Measurements from ENCODE around the gene IFIT1B. TPM values are rescaled to one million over a fixed set of nuclear protein-coding genes. Genes with fewer than 3 reads are reported as not detected.

The IFIT1B gene
- total and polyA plus RNA-seq, 2 of the 8 experiments (the other 6 are each of a cell fraction or from before 2014, with no cell fraction given) = not detected

DNA sequence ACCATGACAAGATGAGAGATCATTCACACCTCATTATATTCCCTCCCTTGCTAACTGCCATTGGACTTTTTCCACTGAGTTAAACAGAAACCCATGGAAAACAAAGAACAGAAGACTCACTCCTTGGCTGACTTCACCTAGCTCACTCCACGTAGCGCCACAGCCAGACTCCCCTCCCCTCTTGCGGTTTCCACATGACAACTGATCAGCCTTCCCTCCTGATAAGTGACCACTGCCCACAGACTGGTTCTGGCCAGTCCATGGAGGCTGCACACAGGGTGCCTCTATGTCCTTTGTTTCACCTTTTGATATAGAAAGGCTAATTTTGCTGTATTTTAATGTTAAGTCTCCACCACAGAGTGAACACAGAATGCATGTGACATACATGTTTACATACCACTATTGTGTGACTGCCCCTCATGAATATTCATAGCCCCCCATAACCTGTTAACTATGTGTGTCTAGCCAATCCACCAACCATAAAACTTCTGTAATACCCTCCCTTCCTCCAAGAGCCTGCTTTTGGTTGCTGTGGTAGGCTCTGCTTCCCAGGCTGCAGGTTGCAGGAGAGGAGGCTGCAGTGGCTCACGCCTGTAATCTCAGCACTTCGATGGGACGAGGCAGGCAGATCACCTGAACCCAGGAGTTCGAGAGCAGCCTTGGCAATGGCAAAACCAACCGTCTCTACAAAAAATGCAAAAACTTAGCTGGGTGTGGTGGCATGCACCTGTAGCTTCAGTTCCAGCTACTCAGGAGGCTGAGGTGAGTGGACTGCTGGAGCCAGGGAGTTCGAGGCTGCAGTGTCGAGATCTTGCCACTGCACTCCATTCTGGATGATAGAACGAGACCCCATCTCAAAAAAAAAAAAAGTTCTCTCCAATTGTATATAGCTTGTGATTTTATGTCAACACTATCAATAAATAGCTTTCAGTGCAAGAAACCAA, 26.5 kb downstream of the IFIT1B start:
- POLR2A ChIA-PET (ENCODE audit: partially characterized antibody) = no interaction called here
- Histone ChIP-seq H3K27me3 (replicated peaks in 1 of 4; ENCODE audit: control insufficient read depth in 3 of 4, extremely low read depth in 1 of 4, insufficient read depth in 3 of 4, low read length in 3 of 4) (no peaks in the 10 kb centered on the region), H2BK120ac (replicated peaks; ENCODE audit: low read depth, low read length) (no peak overlapping the region), H3K79me1 (ENCODE audit: low read depth, low read length) (no peaks in the 10 kb centered on the region), H3K27ac (ENCODE audit: low read depth, low read length) (no peak overlapping the region), H2AK5ac (ENCODE audit: low read depth, low read length) (no peak overlapping the region), H4K91ac (replicated peaks; ENCODE audit: insufficient read length, low read length) (no peak overlapping the region), H2AFZ (ENCODE audit: low read length) (no peak overlapping the region), H2BK12ac (ENCODE audit: low read depth, low read length) (no peak overlapping the region), H3K23ac (ENCODE audit: insufficient read length) (no peak overlapping the region), H4K20me1 (replicated peaks in 1 of 2; ENCODE audit: control insufficient read depth in 1 of 2, insufficient read depth in 2 of 2, low read length in 2 of 2) (no peaks in the 10 kb centered on the region), H4K5ac (ENCODE audit: insufficient read length, low read depth, low read length) (no peak overlapping the region), H4K8ac (ENCODE audit: extremely low read depth, insufficient read depth, low read length) (no peak overlapping the region; the same call in 1 of the 2 replicates), H3K36me3 (ENCODE audit: control insufficient read depth in 2 of 4, insufficient read depth in 4 of 4, low read length in 3 of 4) (no peaks in the 10 kb centered on the region; a peak in 1 of 8 replicates), H2BK5ac (ENCODE audit: low read depth, low read length) (no peak overlapping the region), H3K4me3 (ENCODE audit: extremely low read depth in 1 of 4, insufficient read depth in 2 of 4, low read depth in 3 of 4, low read length in 4 of 4) (no peak overlapping the region), H3K4me2 (ENCODE audit: insufficient read depth in 1 of 2, low read depth in 2 of 2, low read length in 2 of 2) (no peak overlapping the region), H3K14ac (ENCODE audit: insufficient read length) (no peak overlapping the region), H3K9ac (replicated peaks in 1 of 4; ENCODE audit: extremely low read depth in 1 of 4, low read depth in 3 of 4, low read length in 3 of 4) (no peak overlapping the region), H2BK15ac (ENCODE audit: low read length) (no peak overlapping the region), H3K9me3 (ENCODE audit: insufficient read depth in 2 of 2, low read depth in 1 of 2, low read length in 1 of 2) (no peaks in the 10 kb centered on the region), H3K56ac (replicated peaks; ENCODE audit: insufficient read length, low read depth, low read length) (no peak overlapping the region), H3K4me1 (replicated peaks in 1 of 4; ENCODE audit: control insufficient read depth in 3 of 4, insufficient read depth in 4 of 4, low read length in 3 of 4) (no peaks in the 10 kb centered on the region), H2BK20ac (ENCODE audit: low read length) (no peak overlapping the region), H3K4ac (replicated peaks; ENCODE audit: insufficient read length, low read depth, low read length) (no peak overlapping the region), H3K18ac (ENCODE audit: extremely low read depth, low read length) (no peak overlapping the region), H3K79me2 (ENCODE audit: control insufficient read depth in 1 of 2, insufficient read depth in 2 of 2, low read length in 2 of 2) (no peaks in the 10 kb centered on the region), H3K23me2 (ENCODE audit: low read depth, low read length) (no peaks in the 10 kb centered on the region)
- WGBS, 2 experiments (ENCODE audit: extremely low coverage in 1 of 2, insufficient coverage in 1 of 2, insufficient read length in 1 of 2, insufficient replicate concordance in 2 of 2, low coverage in 1 of 2, low lambda C conversion rate in 2 of 2, missing lambda C conversion rate in 1 of 2) = 82% methylated on average over 11 of the region's 11 CpGs; no CpG with 5 or more reads in 1 of the 2 experiments
- TF ChIP-seq RXRA (IDR thresholded peaks at IDR 0.05; ENCODE audit: insufficient read depth, low read depth, low read length) (peak; percentile 27; the same call in 1 of the 2 replicates), GTF2F1 (IDR thresholded peaks at IDR 0.05; ENCODE audit: borderline replicate concordance, low read depth, low read length) (no peak)
- DNase-seq (ENCODE audit: low read depth in 1 of 2, low spot score in 2 of 2) = peak in 1 of 2 experiments; percentile 8
- no peak for FAIRE-seq
- CTCF ChIA-PET (ENCODE audit: partially characterized antibody) = interaction anchor here (0.5 to 1.4 kb wide), 9 partner anchors 10 to 1286 kb away, joined by 3 to 5 read pairs (median 3); partner anchors contain the start of gene IFIT5

Measured in H1 (cell line).